H4 (cell line): ENCODE data around the gene ANKRD44. TPM values are rescaled to one million over a fixed set of nuclear protein-coding genes. Genes with fewer than 3 reads are reported as not detected.

ENCODE experiments used
- DNase-seq: peaks from one replicate; pipeline ENCODE4 v3.0.0-alpha.2; 2015; ENCODE audit warnings: low spot score
- total RNA-seq: library from RNA; depleted of rRNA; stranded (reverse); fragments of >200 nt; shearing (Covaris generic); gene quantifications from 2 replicates; pipeline ENCODE4 v1.2.3, GENCODE V29; 2014

ANKRD44 gene
- total RNA-seq, 1 experiment from 2014 or later, result 4.0 TPM

- DNase-seq, result no peak
Measured at GRCh38 chr2:197322143-197322542, 11.6 kb upstream of the ANKRD44 start.

- DNase-seq, result no peak
Measured at GRCh38 chr2:197315371-197315770, 4.8 kb upstream of the ANKRD44 start.

- no peak for DNase-seq
Measured at GRCh38 chr2:197312186-197312585, 1.6 kb upstream of the ANKRD44 start.

GRCh38 chr2:197311421-197312033 is 947 bp upstream of the ANKRD44 start:
- DNase-seq, result no peak

GRCh38 chr2:197310987-197311420 is 424 bp upstream of the ANKRD44 start:
- no peak for DNase-seq

GRCh38 chr2:197309691-197310231 is 819 bp downstream of the ANKRD44 start:
- DNase-seq, result no peak

- DNase-seq, result no peak
Measured at GRCh38 chr2:197308996-197309690, 1.4 kb downstream of the ANKRD44 start.

GRCh38 chr2:197308585-197308984 is 2.0 kb downstream of the ANKRD44 start:
- DNase-seq, result no peak

GRCh38 chr2:197307933-197308521 is 2.6 kb downstream of the ANKRD44 start:
- no peak for DNase-seq

- no peak for DNase-seq
Measured at GRCh38 chr2:197307236-197307932, 3.2 kb downstream of the ANKRD44 start.

GRCh38 chr2:197306696-197307040 is 3.9 kb downstream of the ANKRD44 start:
- DNase-seq, result peak; percentile 39

GRCh38 chr2:197306024-197306695 is 4.4 kb downstream of the ANKRD44 start:
- no peak for DNase-seq

- no peak for DNase-seq
Measured at GRCh38 chr2:197304556-197305011, 6.0 kb downstream of the ANKRD44 start.

GRCh38 chr2:197300139-197300538 is 10.4 kb downstream of the ANKRD44 start:
- no peak for DNase-seq

- no peak for DNase-seq
Measured at GRCh38 chr2:197298609-197299008, 12.0 kb downstream of the ANKRD44 start.

GRCh38 chr2:197297772-197298318 is 12.7 kb downstream of the ANKRD44 start:
- DNase-seq, result no peak

GRCh38 chr2:197297266-197297665 is 13.3 kb downstream of the ANKRD44 start:
- DNase-seq, result no peak

GRCh38 chr2:197296835-197297234 is 13.7 kb downstream of the ANKRD44 start:
- no peak for DNase-seq

- DNase-seq, result no peak
Measured at GRCh38 chr2:197294260-197294659, 16.3 kb downstream of the ANKRD44 start.

- DNase-seq, result no peak
Measured at GRCh38 chr2:197293252-197294007, 17.1 kb downstream of the ANKRD44 start.

- no peak for DNase-seq
Measured at GRCh38 chr2:197292619-197293018, 18.0 kb downstream of the ANKRD44 start.
